ENCODE results near the gene MYO15A. TPM values are rescaled to one million over a fixed set of nuclear protein-coding genes. Genes with fewer than 3 reads are reported as not detected.

Gene MYO15A
- total RNA-seq, 1 donor from 2014 or later, result 0.52 TPM

- peak; percentile 68 for TF ChIP-seq CTCF (IDR thresholded peaks at IDR 0.05)
- no peak for DNase-seq (ENCODE audit: low spot score)
- Mint-ChIP-seq H3K4me1 (ENCODE audit: low read depth) (peaks cover 15% of the 10 kb centered on the region), H3K27ac (ENCODE audit: unreplicated experiment) (peak overlapping the region; percentile 57), H3K27me3 (ENCODE audit: low read depth) (no peaks in the 10 kb centered on the region), H3K9me3 (ENCODE audit: low read depth) (no peaks in the 10 kb centered on the region), H3K36me3 (ENCODE audit: low read depth) (peaks cover 22% of the 10 kb centered on the region), H3K4me3 (ENCODE audit: unreplicated experiment) (no peak overlapping the region)
Observed at GRCh38 chr17:18093616-18094408, 14.7 kb upstream of the MYO15A start.

- H3K4me3 Mint-ChIP-seq (ENCODE audit: unreplicated experiment), result no peak overlapping the region
- no peaks in the 10 kb centered on the region for H3K27me3 Mint-ChIP-seq (ENCODE audit: low read depth)
- no peak for DNase-seq (ENCODE audit: low spot score)
- peaks cover 22% of the 10 kb centered on the region for H3K36me3 Mint-ChIP-seq (ENCODE audit: low read depth)
- TF ChIP-seq CTCF (IDR thresholded peaks at IDR 0.05), result no peak
- peak overlapping the region; percentile 57 for H3K27ac Mint-ChIP-seq (ENCODE audit: unreplicated experiment)
- peaks cover 9% of the 10 kb centered on the region for H3K4me1 Mint-ChIP-seq (ENCODE audit: low read depth)
- no peaks in the 10 kb centered on the region for H3K9me3 Mint-ChIP-seq (ENCODE audit: low read depth)
Observed at GRCh38 chr17:18094409-18094807, 14.1 kb upstream of the MYO15A start.

- H3K4me3 Mint-ChIP-seq (ENCODE audit: unreplicated experiment), result no peak overlapping the region
- H3K27ac Mint-ChIP-seq (ENCODE audit: unreplicated experiment), result no peak overlapping the region
- peaks cover 16% of the 10 kb centered on the region for H3K36me3 Mint-ChIP-seq (ENCODE audit: low read depth)
- no peak for DNase-seq (ENCODE audit: low spot score)
- no peak for TF ChIP-seq CTCF (IDR thresholded peaks at IDR 0.05)
- no peaks in the 10 kb centered on the region for H3K9me3 Mint-ChIP-seq (ENCODE audit: low read depth)
- H3K4me1 Mint-ChIP-seq (ENCODE audit: low read depth), result no peaks in the 10 kb centered on the region
- H3K27me3 Mint-ChIP-seq (ENCODE audit: low read depth), result no peaks in the 10 kb centered on the region
Observed at GRCh38 chr17:18099516-18099915, 9.0 kb upstream of the MYO15A start.

GRCh38 chr17:18100616-18101015 is 7.9 kb upstream of the MYO15A start:
- Mint-ChIP-seq H3K4me3 (ENCODE audit: unreplicated experiment) (no peak overlapping the region), H3K27ac (ENCODE audit: unreplicated experiment) (no peak overlapping the region), H3K9me3 (ENCODE audit: low read depth) (no peaks in the 10 kb centered on the region), H3K27me3 (ENCODE audit: low read depth) (no peaks in the 10 kb centered on the region), H3K36me3 (ENCODE audit: low read depth) (peaks cover 16% of the 10 kb centered on the region), H3K4me1 (ENCODE audit: low read depth) (no peaks in the 10 kb centered on the region)
- no peak for TF ChIP-seq CTCF (IDR thresholded peaks at IDR 0.05)
- no peak for DNase-seq (ENCODE audit: low spot score)

GRCh38 chr17:18101828-18102227 is 6.7 kb upstream of the MYO15A start:
- no peaks in the 10 kb centered on the region for H3K4me1 Mint-ChIP-seq (ENCODE audit: low read depth)
- no peak overlapping the region for H3K4me3 Mint-ChIP-seq (ENCODE audit: unreplicated experiment)
- no peak for TF ChIP-seq CTCF (IDR thresholded peaks at IDR 0.05)
- no peaks in the 10 kb centered on the region for H3K9me3 Mint-ChIP-seq (ENCODE audit: low read depth)
- peaks cover 6% of the 10 kb centered on the region for H3K36me3 Mint-ChIP-seq (ENCODE audit: low read depth)
- no peaks in the 10 kb centered on the region for H3K27me3 Mint-ChIP-seq (ENCODE audit: low read depth)
- no peak overlapping the region for H3K27ac Mint-ChIP-seq (ENCODE audit: unreplicated experiment)
- DNase-seq (ENCODE audit: low spot score), result no peak

All from chondrocyte (in vitro differentiated cells).